Upper lobe of left lung (tissue), 6 donors: Measurements from ENCODE around the gene FOXF2. TPM values are rescaled to one million over a fixed set of nuclear protein-coding genes. Genes with fewer than 3 reads are reported as not detected.

Experiments
- ATAC-seq, 2 donors: fragments of 200-7000 bp; cut with Tn5 transposase; one replicate each; pipeline ENCODE4 v1.9.1; 2022; ENCODE audit warnings: mild to moderate bottlenecking in 2 of 2, moderate library complexity in 2 of 2; ENCODE audit not compliant: low FRiP score in 2 of 2
- DNase-seq, 2 donors: peaks; one replicate each; pipeline ENCODE4 v3.0.0-alpha.2; 2019 to 2020
- H3K27ac ChIP-seq, 4 donors: fragments of 200-600 bp; sonication (generic); one replicate each; pipeline ENCODE4 v1.5.1; 2016 to 2019
- H3K27me3 ChIP-seq, 4 donors: fragments of 200-600 bp; sonication (generic); one replicate each; pipeline ENCODE4 v1.5.1; 2017 to 2019
- H3K36me3 ChIP-seq, 4 donors: fragments of 200-600 bp; sonication (generic); one replicate each; pipeline ENCODE4 v1.5.1; 2016 to 2019
- H3K4me1 ChIP-seq, 4 donors: fragments of 200-600 bp; sonication (generic); one replicate each; pipeline ENCODE4 v1.5.1; 2018 to 2019
- H3K4me3 ChIP-seq, 4 donors: fragments of 200-600 bp; sonication (generic); one replicate each; pipeline ENCODE4 v1.5.1; 2017 to 2019; ENCODE audit warnings: mild to moderate bottlenecking in 2 of 4, moderate library complexity in 1 of 4
- H3K9me3 ChIP-seq, 4 donors: fragments of 200-600 bp; sonication (generic); one replicate each; pipeline ENCODE4 v1.5.1; 2018 to 2019
- EP300 ChIP-seq, 4 donors: sonication (generic); formaldehyde crosslinking; IDR thresholded peaks; one replicate each; pipeline ENCODE4 v1.5.1; 2017; ENCODE audit warnings: antibody characterized with exemption in 4 of 4, control low read depth in 2 of 4
- POLR2A ChIP-seq, 4 donors: fragments of 450-650 bp; IDR thresholded peaks; one replicate each; pipeline ENCODE4 v1.5.1; 2016 to 2017; ENCODE audit warnings: antibody characterized with exemption in 4 of 4, mild to moderate bottlenecking in 2 of 4
- POLR2AphosphoS5 ChIP-seq, 2 donors: sonication (generic); formaldehyde crosslinking; IDR thresholded peaks; one replicate each; pipeline ENCODE4 v1.5.1; 2017; ENCODE audit warnings: antibody characterized with exemption in 2 of 2
- WGBS, 2 donors: methylation state at CpG; one replicate each; pipeline ENCODE4 v1.1.5; 2017 to 2018; 5-methylcytosine and 5-hydroxymethylcytosine counted together
- total RNA-seq, 6 donors: library from RNA; depleted of rRNA in 4 of 6; stranded (reverse); fragments of >200 nt in 4 of 6; gene quantifications; one replicate each; pipeline versions ENCODE4 v1.1.0 to v1.2.1, GENCODE V29; 2016 to 2021
- TF ChIP-seq, protein P1 (sequence below), 6 experiments: fragments of 450-650 bp in 4 of 6; fragments of 200-600 bp in 2 of 6; sonication (generic) in 2 of 6; IDR thresholded peaks; one replicate each; pipeline ENCODE4 v1.5.1; 2016 to 2019; ENCODE audit warnings: antibody characterized with exemption in 6 of 6
- donor health status: DM: no; HTN: no; CAD: no; lungs with moderate emphysema.
- donor health status: DM: no; HTN: yes; CAD: no; lungs with severe emphysema.

The FOXF2 gene
- total RNA-seq, 6 donors from 2014 or later = 5.5 to 17.7 (median 8.8) TPM

DNA sequence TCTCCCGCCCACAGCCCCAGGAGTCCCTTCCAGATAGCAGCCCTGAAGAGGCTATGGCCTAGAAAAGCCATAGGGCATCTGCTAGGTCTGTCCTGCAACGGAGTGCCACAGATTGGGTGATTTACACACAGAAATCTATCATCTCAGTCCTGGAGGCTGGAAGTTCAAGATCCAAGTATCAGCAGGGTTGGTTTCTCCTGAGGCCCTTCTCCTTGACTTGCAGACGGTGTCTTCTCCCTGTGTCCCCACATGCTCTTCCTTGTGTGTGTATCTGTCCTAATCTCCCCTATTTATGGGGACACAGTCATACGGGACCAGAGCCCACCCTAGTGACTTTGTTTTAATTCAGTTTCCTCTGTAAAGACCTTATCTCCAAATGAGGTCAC lies 15.3 kb downstream of the FOXF2 start:
- no peaks in the 10 kb centered on the region for H3K36me3 ChIP-seq
- ATAC-seq (no peak), DNase-seq (no peak)
- peaks cover 0 to 5% (median 0%) of the 10 kb centered on the region in 4 donors for H3K4me1 ChIP-seq
- TF ChIP-seq EP300 (IDR thresholded peaks at IDR 0.05) (no peak), POLR2AphosphoS5 (IDR thresholded peaks at IDR 0.05) (no peak), POLR2A (IDR thresholded peaks at IDR 0.05) (no peak)
- TF ChIP-seq, protein P1, sequence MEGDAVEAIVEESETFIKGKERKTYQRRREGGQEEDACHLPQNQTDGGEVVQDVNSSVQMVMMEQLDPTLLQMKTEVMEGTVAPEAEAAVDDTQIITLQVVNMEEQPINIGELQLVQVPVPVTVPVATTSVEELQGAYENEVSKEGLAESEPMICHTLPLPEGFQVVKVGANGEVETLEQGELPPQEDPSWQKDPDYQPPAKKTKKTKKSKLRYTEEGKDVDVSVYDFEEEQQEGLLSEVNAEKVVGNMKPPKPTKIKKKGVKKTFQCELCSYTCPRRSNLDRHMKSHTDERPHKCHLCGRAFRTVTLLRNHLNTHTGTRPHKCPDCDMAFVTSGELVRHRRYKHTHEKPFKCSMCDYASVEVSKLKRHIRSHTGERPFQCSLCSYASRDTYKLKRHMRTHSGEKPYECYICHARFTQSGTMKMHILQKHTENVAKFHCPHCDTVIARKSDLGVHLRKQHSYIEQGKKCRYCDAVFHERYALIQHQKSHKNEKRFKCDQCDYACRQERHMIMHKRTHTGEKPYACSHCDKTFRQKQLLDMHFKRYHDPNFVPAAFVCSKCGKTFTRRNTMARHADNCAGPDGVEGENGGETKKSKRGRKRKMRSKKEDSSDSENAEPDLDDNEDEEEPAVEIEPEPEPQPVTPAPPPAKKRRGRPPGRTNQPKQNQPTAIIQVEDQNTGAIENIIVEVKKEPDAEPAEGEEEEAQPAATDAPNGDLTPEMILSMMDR (IDR thresholded peaks at IDR 0.05) = no peak
- no peak overlapping the region for H3K4me3 ChIP-seq
- 76 to 89% methylated on average over 2 to 4 of the region's 4 CpGs for WGBS, 2 donors
- H3K9me3 ChIP-seq = no peaks in the 10 kb centered on the region
- no peak overlapping the region for H3K27ac ChIP-seq
- no peaks in the 10 kb centered on the region for H3K27me3 ChIP-seq

DNA sequence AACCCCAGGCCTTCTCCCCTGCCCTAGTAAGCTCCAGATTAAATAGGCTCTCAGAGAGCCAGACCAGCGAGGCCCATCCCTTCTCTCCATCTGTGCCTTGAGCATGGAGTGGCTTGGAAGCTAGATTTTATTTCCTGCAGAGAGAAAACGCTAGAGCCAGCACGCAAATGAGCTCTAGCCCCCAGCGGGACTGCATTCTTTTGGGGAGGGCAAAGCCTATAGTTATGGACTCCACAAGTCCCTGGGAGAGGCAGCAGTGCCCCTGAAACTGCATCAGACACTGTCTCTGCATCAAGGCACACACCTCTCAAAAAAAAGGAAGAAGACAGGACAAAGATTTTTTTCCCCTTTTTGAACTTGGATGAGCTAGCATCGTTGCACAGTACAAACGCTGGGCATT lies 15.8 kb downstream of the FOXF2 start:
- no peak for ATAC-seq
- no peaks in the 10 kb centered on the region for H3K9me3 ChIP-seq
- WGBS, 2 donors = 66 to 84% methylated on average over 6 of the region's 6 CpGs

DNA sequence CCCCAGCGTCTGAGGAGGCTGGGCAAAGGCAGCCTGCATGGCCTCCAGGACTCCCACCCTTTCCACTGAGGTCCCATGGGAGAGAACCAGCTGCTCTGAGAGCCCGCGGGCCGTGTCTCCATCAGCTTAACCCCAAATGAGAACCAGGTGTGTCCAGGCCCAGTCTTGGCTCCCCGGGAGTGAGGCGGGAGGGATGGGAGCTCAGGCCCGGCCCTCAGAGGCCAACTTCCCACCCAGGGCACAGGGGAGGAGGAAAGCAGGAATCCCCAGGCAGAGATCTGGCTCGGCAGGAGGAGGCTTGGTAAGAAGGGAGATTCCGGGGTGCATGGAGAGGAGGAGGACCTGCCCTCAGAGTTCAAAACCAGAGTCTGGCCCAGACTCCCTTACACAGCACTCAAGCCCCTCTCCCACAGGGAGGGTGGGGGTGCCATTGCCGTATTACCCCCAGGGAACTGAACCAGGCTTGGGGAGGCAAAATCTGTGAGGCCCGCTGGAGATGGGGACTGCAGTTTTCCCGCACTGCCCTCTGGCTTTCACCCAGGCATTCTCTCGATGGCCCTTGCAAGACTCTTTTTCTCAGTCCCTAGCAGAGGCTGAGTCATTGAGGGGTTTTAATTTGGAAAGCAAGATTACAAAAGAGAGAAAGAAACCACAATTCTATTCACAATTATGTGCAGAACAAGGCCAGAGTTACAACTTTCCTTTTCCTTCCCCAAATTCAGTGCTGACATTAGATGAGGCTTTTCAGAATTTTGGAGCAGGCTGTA lies 17.1 kb downstream of the FOXF2 start:
- Histone ChIP-seq H3K4me1 (peaks cover 0 to 5% (median 0%) of the 10 kb centered on the region in 4 donors), H3K27me3 (no peaks in the 10 kb centered on the region), H3K4me3 (no peak overlapping the region), H3K36me3 (no peaks in the 10 kb centered on the region), H3K9me3 (no peaks in the 10 kb centered on the region), H3K27ac (no peak overlapping the region)
- ATAC-seq (no peak), DNase-seq (no peak)
- TF ChIP-seq POLR2A (IDR thresholded peaks at IDR 0.05) (no peak), EP300 (IDR thresholded peaks at IDR 0.05) (no peak)
- TF ChIP-seq, protein P1 (IDR thresholded peaks at IDR 0.05) = no peak
- 80 to 82% methylated on average over 9 to 13 of the region's 13 CpGs for WGBS, 2 donors

More for the DNA sequence above, 15.8 kb downstream of the FOXF2 start:
- DNase-seq = peak in 1 of 2 donors; percentile 9
- TF ChIP-seq, protein P1 (IDR thresholded peaks at IDR 0.05) = no peak
- TF ChIP-seq POLR2A (IDR thresholded peaks at IDR 0.05) (no peak), EP300 (IDR thresholded peaks at IDR 0.05) (no peak), POLR2AphosphoS5 (IDR thresholded peaks at IDR 0.05) (no peak)
- Histone ChIP-seq H3K36me3 (no peaks in the 10 kb centered on the region), H3K27me3 (no peaks in the 10 kb centered on the region), H3K27ac (no peak overlapping the region), H3K4me1 (peaks cover 0 to 5% (median 0%) of the 10 kb centered on the region in 4 donors), H3K4me3 (no peak overlapping the region)

DNA sequence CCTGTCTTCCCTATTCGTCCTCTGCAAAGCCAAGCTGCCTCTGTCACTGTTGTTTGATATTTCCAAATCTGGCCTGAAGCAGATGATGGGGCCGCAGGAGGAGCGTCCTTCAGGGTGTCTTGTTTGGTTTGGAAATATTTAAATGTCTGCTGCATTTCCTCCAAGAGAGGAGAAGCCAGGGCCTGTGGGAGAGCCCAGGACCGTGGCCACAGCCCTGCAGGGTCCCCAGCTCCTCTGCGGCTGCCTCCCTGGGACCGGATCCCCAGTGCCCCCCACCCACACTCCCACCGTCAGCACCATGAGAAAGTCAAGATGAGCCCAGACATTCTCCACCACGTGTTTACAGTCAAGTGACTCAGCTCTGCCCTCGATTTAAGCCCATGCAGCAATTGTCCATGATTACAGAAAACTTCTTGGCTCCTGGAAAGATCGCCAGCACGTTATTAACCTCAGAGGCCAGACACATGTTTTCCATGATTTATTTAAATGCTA lies 18.2 kb downstream of the FOXF2 start:
- no peak overlapping the region for H3K27ac ChIP-seq
- H3K4me3 ChIP-seq = no peak overlapping the region
- TF ChIP-seq POLR2A (IDR thresholded peaks at IDR 0.05) (no peak), POLR2AphosphoS5 (IDR thresholded peaks at IDR 0.05) (no peak), EP300 (IDR thresholded peaks at IDR 0.05) (no peak)
- TF ChIP-seq, protein P1 (IDR thresholded peaks at IDR 0.05) = no peak
- H3K4me1 ChIP-seq = peaks cover 0 to 5% (median 0%) of the 10 kb centered on the region in 4 donors
- ATAC-seq (no peak), DNase-seq (no peak)
- H3K27me3 ChIP-seq = no peaks in the 10 kb centered on the region
- H3K9me3 ChIP-seq = no peaks in the 10 kb centered on the region
- H3K36me3 ChIP-seq = no peaks in the 10 kb centered on the region
- WGBS, 2 donors = 38 to 55% methylated on average over 7 to 11 of the region's 11 CpGs
